Stimulated activated CD8-positive, alpha-beta memory T cell treated with anti-CD3 and anti-CD28 coated beads, Interleukin-12 subunit alpha, Interleukin-12 subunit beta, amount 100 ng/mL, for 1 hour (primary cell): ENCODE data around the gene UPF1.

Source experiments
- DNase-seq: peaks from one replicate; pipeline ENCODE4 v3.0.0-alpha.2; 2020; ENCODE audit warnings: low read depth

Gene UPF1

GRCh38 chr19:18840288-18841267, 8.8 kb downstream of the UPF1 start:
- DNase-seq = no peak

- no peak for DNase-seq
Observed at GRCh38 chr19:18841400-18841799, 9.6 kb downstream of the UPF1 start.

GRCh38 chr19:18842166-18842565, 10.4 kb downstream of the UPF1 start:
- no peak for DNase-seq

- DNase-seq = no peak
Observed at GRCh38 chr19:18843960-18844359, 12.2 kb downstream of the UPF1 start.

GRCh38 chr19:18844806-18845329, 13.1 kb downstream of the UPF1 start:
- no peak for DNase-seq

GRCh38 chr19:18845961-18846360, 14.2 kb downstream of the UPF1 start:
- DNase-seq = no peak

GRCh38 chr19:18846862-18847548, 15.2 kb downstream of the UPF1 start:
- peak; percentile 36 for DNase-seq

GRCh38 chr19:18847549-18848463, 16.0 kb downstream of the UPF1 start:
- DNase-seq = no peak

- no peak for DNase-seq
Observed at GRCh38 chr19:18848878-18849661, 17.3 kb downstream of the UPF1 start.

- DNase-seq = no peak
Observed at GRCh38 chr19:18849838-18850400, 18.2 kb downstream of the UPF1 start.

- no peak for DNase-seq
Observed at GRCh38 chr19:18850471-18851375, 19.0 kb downstream of the UPF1 start.

GRCh38 chr19:18851673-18852325, 20.0 kb downstream of the UPF1 start:
- DNase-seq = no peak

- no peak for DNase-seq
Observed at GRCh38 chr19:18852648-18853047, 20.9 kb downstream of the UPF1 start.

- DNase-seq = no peak
Observed at GRCh38 chr19:18853755-18854427, 22.1 kb downstream of the UPF1 start.

GRCh38 chr19:18854982-18855381, 23.2 kb downstream of the UPF1 start:
- no peak for DNase-seq

GRCh38 chr19:18855647-18856384, 24.1 kb downstream of the UPF1 start:
- no peak for DNase-seq

- no peak for DNase-seq
Observed at GRCh38 chr19:18856385-18857126, 24.8 kb downstream of the UPF1 start.
